ENCODE measurements around the gene SERPINE2. TPM values are rescaled to one million over a fixed set of nuclear protein-coding genes. Genes with fewer than 3 reads are reported as not detected.

SERPINE2 gene
- total RNA-seq, 2 experiments from 2014 or later, result 7.4 to 7.9 TPM

- Mint-ChIP-seq H3K27me3 (no peaks in the 10 kb centered on the region), H3K4me1 (peaks cover 3% of the 10 kb centered on the region), H3K36me3 (ENCODE audit: low read depth) (peaks cover 8% of the 10 kb centered on the region), H3K9me3 (no peaks in the 10 kb centered on the region), H3K4me3 (no peak overlapping the region), H3K27ac (no peak overlapping the region)
- ChIA-PET POLR2A (interaction anchor here (2.0 kb wide), 1 partner anchor 16 kb away, joined by 4 read pairs; the partner anchor contains the start of gene MRPL44), CTCF (interaction anchor here (0.7 to 1.5 kb wide), 3 partner anchors 15 to 308 kb away, joined by 3 to 4 read pairs (median 3); no protein-coding TSS in a partner anchor)
- no peak for DNase-seq
Observed at GRCh38 chr2:223973606-223974005, 65.5 kb downstream of the SERPINE2 start.

DNA sequence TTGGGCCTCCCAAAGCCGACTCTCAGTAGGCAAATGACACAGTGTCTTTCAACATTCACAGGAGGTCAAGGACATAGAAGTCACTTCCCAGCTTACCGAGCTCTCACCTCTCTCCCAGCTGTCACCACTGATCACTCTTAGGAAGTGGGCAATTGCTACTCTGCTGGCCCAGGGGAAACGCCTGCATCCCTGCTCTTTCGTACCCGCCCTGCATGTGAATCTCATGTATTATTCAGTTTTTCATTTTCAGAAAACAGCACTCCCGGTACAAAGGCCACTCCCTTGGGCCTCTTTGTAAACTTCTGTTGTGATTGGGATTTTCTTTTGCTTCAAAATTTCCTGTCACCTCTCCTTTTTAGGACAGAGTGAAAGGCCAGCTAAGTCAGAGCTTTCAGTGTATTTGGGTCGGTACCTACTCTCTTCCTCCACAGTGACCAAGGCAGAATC, 66.4 kb downstream of the SERPINE2 start:
- no peaks in the 10 kb centered on the region for H3K9me3 Mint-ChIP-seq
- CTCF ChIA-PET, result interaction anchor here (0.6 to 5.6 kb wide), 3 partner anchors 17 to 310 kb away, joined by 3 to 82 read pairs (median 3); no protein-coding TSS in a partner anchor
- H3K27ac Mint-ChIP-seq, result no peak overlapping the region
- H3K27me3 Mint-ChIP-seq, result no peaks in the 10 kb centered on the region
- H3K36me3 Mint-ChIP-seq (ENCODE audit: low read depth), result peaks cover 12% of the 10 kb centered on the region
- peaks cover 3% of the 10 kb centered on the region for H3K4me1 Mint-ChIP-seq
- no peak for DNase-seq
- POLR2A ChIA-PET, result interaction anchor here (1.1 to 2.0 kb wide), 2 partner anchors 13 to 15 kb away, joined by 3 to 4 read pairs; partner anchors contain the start of gene MRPL44
- no peak overlapping the region for H3K4me3 Mint-ChIP-seq

DNA sequence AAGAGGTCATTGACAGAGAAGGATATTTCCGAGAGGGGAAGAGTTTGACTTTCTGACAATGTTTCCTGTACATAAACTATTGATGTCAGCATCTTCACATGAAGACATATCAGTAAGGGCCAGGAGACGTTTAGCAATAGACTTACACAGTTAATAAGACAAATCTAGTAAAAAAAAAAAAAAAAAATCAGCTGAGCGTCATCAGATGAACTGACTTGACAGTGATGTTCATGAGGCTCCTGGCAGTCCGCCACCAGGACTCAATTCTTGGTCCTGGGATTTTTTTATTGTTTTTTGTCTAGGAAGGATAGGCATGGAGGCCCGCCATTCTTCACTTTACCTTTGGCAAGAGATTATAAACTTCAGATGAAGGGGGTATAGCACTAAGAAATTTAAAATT, 67.4 kb downstream of the SERPINE2 start:
- no peak for DNase-seq
- Mint-ChIP-seq H3K36me3 (ENCODE audit: low read depth) (peaks cover 18% of the 10 kb centered on the region), H3K9me3 (no peaks in the 10 kb centered on the region), H3K4me3 (no peak overlapping the region), H3K27me3 (no peaks in the 10 kb centered on the region), H3K27ac (no peak overlapping the region), H3K4me1 (peaks cover 3% of the 10 kb centered on the region)
- CTCF ChIA-PET, result interaction anchor here (2.0 to 5.6 kb wide), 4 partner anchors 11 to 315 kb away, joined by 6 to 82 read pairs (median 30); no protein-coding TSS in a partner anchor
- POLR2A ChIA-PET, result interaction anchor here (1.1 kb wide), 1 partner anchor 12 kb away, joined by 3 read pairs; no protein-coding TSS in a partner anchor

DNA sequence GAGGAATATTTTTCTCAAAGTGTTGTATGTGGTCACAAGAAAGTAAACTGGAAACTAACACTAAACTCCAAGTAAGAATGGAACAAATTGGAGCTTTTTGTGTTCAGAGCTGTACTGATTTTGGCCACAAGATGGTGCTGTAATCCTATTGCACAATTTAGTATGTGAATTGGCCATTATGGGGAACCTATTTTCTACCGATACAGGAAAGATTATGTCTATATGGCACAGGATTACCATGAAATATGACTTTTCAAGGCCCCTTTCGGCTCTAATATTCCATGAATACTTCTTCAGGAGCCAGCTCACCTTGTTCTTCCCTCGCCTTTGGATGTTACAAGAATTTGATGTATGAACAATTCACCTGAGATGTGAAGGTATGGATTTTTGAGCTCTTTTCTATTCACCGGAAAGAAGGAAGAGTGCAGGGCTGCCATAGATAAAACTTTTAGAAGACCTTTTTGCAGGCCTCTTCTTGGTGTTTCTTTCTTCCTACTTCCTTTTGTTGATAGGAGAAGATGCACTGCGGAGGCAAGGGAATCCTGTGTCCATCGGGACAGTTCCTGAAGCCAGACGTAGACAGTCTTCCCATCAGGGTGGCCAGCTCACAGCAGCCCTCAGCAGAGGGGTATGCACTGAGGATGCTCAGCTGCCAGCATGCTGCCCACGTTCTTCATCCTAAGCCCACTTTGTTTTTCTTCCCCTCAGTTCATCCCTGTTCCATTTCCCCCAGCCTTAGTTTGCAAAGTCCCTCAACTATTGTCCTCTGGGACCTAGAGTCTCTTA, 68.5 kb downstream of the SERPINE2 start:
- POLR2A ChIA-PET, result interaction anchor here (0.9 to 2.4 kb wide), 8 partner anchors 13 to 312 kb away, joined by 3 to 9 read pairs (median 4); partner anchors contain the start of gene MRPL44
- CTCF ChIA-PET, result interaction anchor here (0.7 to 5.6 kb wide), 48 partner anchors 9 to 615 kb away, joined by 3 to 82 read pairs (median 4); partner anchors contain the start of genes CUL3, MRPL44 and SERPINE2
- peaks cover 24% of the 10 kb centered on the region for H3K36me3 Mint-ChIP-seq (ENCODE audit: low read depth)
- H3K9me3 Mint-ChIP-seq, result no peaks in the 10 kb centered on the region
- DNase-seq, result peak; percentile 37
- H3K27me3 Mint-ChIP-seq, result no peaks in the 10 kb centered on the region
- peaks cover 5% of the 10 kb centered on the region for H3K4me1 Mint-ChIP-seq
- no peak overlapping the region for H3K27ac Mint-ChIP-seq
- no peak overlapping the region for H3K4me3 Mint-ChIP-seq

GRCh38 chr2:223969856-223970255, 69.2 kb downstream of the SERPINE2 start:
- POLR2A ChIA-PET, result interaction anchor here (0.8 to 2.4 kb wide), 9 partner anchors 12 to 313 kb away, joined by 3 to 9 read pairs (median 4); partner anchors contain the start of gene MRPL44
- CTCF ChIA-PET, result interaction anchor here (0.6 to 5.6 kb wide), 46 partner anchors 9 to 998 kb away, joined by 3 to 82 read pairs (median 4); partner anchors contain the start of genes CUL3, MRPL44 and SERPINE2
- no peak overlapping the region for H3K27ac Mint-ChIP-seq

GRCh38 chr2:223969315-223969714, 69.8 kb downstream of the SERPINE2 start:
- Mint-ChIP-seq H3K9me3 (no peaks in the 10 kb centered on the region), H3K27ac (no peak overlapping the region), H3K27me3 (no peaks in the 10 kb centered on the region), H3K4me3 (no peak overlapping the region), H3K4me1 (peaks cover 5% of the 10 kb centered on the region), H3K36me3 (ENCODE audit: low read depth) (peaks cover 29% of the 10 kb centered on the region)
- ChIA-PET POLR2A (interaction anchor here (0.8 to 2.4 kb wide), 8 partner anchors 11 to 314 kb away, joined by 3 to 9 read pairs (median 4); partner anchors contain the start of gene MRPL44), CTCF (interaction anchor here (0.6 to 5.6 kb wide), 24 partner anchors 9 to 998 kb away, joined by 3 to 82 read pairs (median 8); partner anchors contain the start of gene MRPL44)
- DNase-seq, result no peak

More at GRCh38 chr2:223969856-223970255, 69.2 kb downstream of the SERPINE2 start:
- no peaks in the 10 kb centered on the region for H3K27me3 Mint-ChIP-seq
- no peak overlapping the region for H3K4me3 Mint-ChIP-seq
- H3K36me3 Mint-ChIP-seq (ENCODE audit: low read depth), result peaks cover 25% of the 10 kb centered on the region
- peaks cover 5% of the 10 kb centered on the region for H3K4me1 Mint-ChIP-seq
- no peaks in the 10 kb centered on the region for H3K9me3 Mint-ChIP-seq
- no peak for DNase-seq

- H3K4me1 Mint-ChIP-seq, result peaks cover 10% of the 10 kb centered on the region
- H3K27ac Mint-ChIP-seq, result no peak overlapping the region
- H3K36me3 Mint-ChIP-seq (ENCODE audit: low read depth), result peaks cover 35% of the 10 kb centered on the region
- H3K27me3 Mint-ChIP-seq, result no peaks in the 10 kb centered on the region
- ChIA-PET POLR2A (interaction anchor here (1.1 kb wide), 1 partner anchor 10 kb away, joined by 4 read pairs; no protein-coding TSS in a partner anchor), CTCF (interaction anchor here (0.6 to 5.6 kb wide), 7 partner anchors 10 to 688 kb away, joined by 3 to 82 read pairs (median 5); no protein-coding TSS in a partner anchor)
- no peak overlapping the region for H3K4me3 Mint-ChIP-seq
- no peaks in the 10 kb centered on the region for H3K9me3 Mint-ChIP-seq
- no peak for DNase-seq
Observed at GRCh38 chr2:223967981-223968380, 71.1 kb downstream of the SERPINE2 start.

DNA sequence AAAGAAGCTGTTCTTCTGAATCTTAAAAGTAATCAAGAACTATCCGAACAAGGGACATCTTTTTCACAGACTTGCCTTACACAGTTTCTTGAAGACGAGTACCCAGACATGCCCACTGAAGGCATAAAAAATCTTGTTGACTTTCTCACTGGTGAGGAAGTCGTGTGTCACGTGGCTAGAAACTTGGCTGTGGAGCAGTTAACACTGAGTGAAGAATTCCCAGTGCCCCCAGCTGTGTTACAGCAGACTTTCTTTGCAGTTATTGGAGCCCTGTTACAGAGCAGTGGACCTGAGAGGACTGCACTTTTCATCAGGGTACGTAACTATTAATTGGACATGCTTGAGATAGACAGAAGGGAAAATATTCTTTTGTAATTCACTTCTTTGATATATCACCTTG, 79.4 kb downstream of the SERPINE2 start:
- Mint-ChIP-seq H3K4me3 (peak overlapping the region; percentile 39), H3K9me3 (no peaks in the 10 kb centered on the region), H3K4me1 (peaks cover 63% of the 10 kb centered on the region), H3K36me3 (ENCODE audit: low read depth) (peaks cover 43% of the 10 kb centered on the region), H3K27me3 (no peaks in the 10 kb centered on the region), H3K27ac (peak overlapping the region; percentile 42)
- no peak for DNase-seq
- CTCF ChIA-PET, result interaction anchor here (3.7 kb wide), 1 partner anchor 11 kb away, joined by 37 read pairs; no protein-coding TSS in a partner anchor
- POLR2A ChIA-PET, result interaction anchor here (0.8 kb wide), 1 partner anchor 12 kb away, joined by 3 read pairs; no protein-coding TSS in a partner anchor

- no peaks in the 10 kb centered on the region for H3K9me3 Mint-ChIP-seq
Observed at GRCh38 chr2:223957092-223957851, 81.8 kb downstream of the SERPINE2 start, which contains the start of gene MRPL44. Gene MRPL44, plus strand, starts transcription at chr2:223957463. Its CDS starts 10 bp downstream, at chr2:223957473.

GRCh38 chr2:223956300-223956699, 82.8 kb downstream of the SERPINE2 start:
- Mint-ChIP-seq H3K36me3 (ENCODE audit: low read depth) (peaks cover 24% of the 10 kb centered on the region), H3K9me3 (no peaks in the 10 kb centered on the region), H3K27ac (peak overlapping the region; percentile 61), H3K4me3 (peak overlapping the region; percentile 36), H3K27me3 (no peaks in the 10 kb centered on the region), H3K4me1 (peaks cover 58% of the 10 kb centered on the region)
- ChIA-PET POLR2A (interaction anchor here (1.0 to 4.9 kb wide), 3 partner anchors 12 to 91 kb away, joined by 3 to 87 read pairs (median 4); partner anchors contain the start of gene WDFY1), CTCF (interaction anchor here (1.2 kb wide), 1 partner anchor 14 kb away, joined by 5 read pairs; no protein-coding TSS in a partner anchor)
- no peak for DNase-seq

More at GRCh38 chr2:223957092-223957851, 81.8 kb downstream of the SERPINE2 start, which contains the start of gene MRPL44:
- no peaks in the 10 kb centered on the region for H3K27me3 Mint-ChIP-seq
- peak; percentile 97 for DNase-seq
- peak within 1 kb of the TSS; percentile 70 for H3K27ac Mint-ChIP-seq
- H3K4me1 Mint-ChIP-seq, result peaks cover 61% of the 10 kb centered on the region
- ChIA-PET POLR2A (interaction anchor here (0.6 to 4.9 kb wide), 13 partner anchors 9 to 185 kb away, joined by 3 to 87 read pairs (median 4); partner anchors contain the start of gene WDFY1), CTCF (interaction anchor here (1.0 to 1.8 kb wide), 5 partner anchors 10 to 196 kb away, joined by 3 to 13 read pairs (median 5); no protein-coding TSS in a partner anchor)
- peak within 1 kb of the TSS; percentile 91 for H3K4me3 Mint-ChIP-seq
- H3K36me3 Mint-ChIP-seq (ENCODE audit: low read depth), result peaks cover 34% of the 10 kb centered on the region

DNA sequence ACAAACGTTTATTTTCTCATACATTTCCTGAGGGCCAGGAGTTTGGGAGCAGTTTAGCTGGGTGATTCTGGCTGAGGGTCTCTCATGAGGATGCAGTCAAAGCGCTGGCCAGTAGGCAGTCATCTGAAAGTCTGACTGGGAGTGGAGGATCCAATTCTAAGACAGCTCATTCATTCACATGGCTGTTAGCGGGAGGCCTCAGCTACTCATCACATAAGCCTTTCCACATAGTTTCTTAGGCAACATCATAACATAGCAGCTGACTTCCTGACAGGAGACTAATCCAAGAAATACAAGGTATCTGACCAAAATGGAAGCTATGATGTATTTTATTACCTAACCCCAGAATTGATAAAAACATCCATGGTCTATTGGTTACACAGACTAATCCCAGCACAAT, 84.7 kb downstream of the SERPINE2 start:
- H3K27me3 Mint-ChIP-seq, result no peaks in the 10 kb centered on the region
- CTCF ChIA-PET, result interaction anchor here (1.0 to 1.4 kb wide), 3 partner anchors 13 to 86 kb away, joined by 3 to 6 read pairs (median 4); no protein-coding TSS in a partner anchor
- no peaks in the 10 kb centered on the region for H3K9me3 Mint-ChIP-seq
- no peak overlapping the region for H3K27ac Mint-ChIP-seq
- peaks cover 5% of the 10 kb centered on the region for H3K36me3 Mint-ChIP-seq (ENCODE audit: low read depth)
- POLR2A ChIA-PET, result interaction anchor here (4.9 kb wide), 1 partner anchor 10 kb away, joined by 87 read pairs; the partner anchor contains the start of gene WDFY1
- peaks cover 53% of the 10 kb centered on the region for H3K4me1 Mint-ChIP-seq
- H3K4me3 Mint-ChIP-seq, result no peak overlapping the region
- no peak for DNase-seq

All from activated CD4-positive, alpha-beta memory T cell treated with anti-CD3 and anti-CD28 coated beads, Interleukin-2, amount 10 ng/mL, durations not matched to agents 7 days and 5 days (primary cell).